NCI-H524 treated with DMSO at 0.1 percent for 48 hours (cell line): ENCODE measurements around the gene MAK.
A peak's percentile ranks its signal among the peaks of the same experiment; 100 is the strongest.
"Not testable (repeated sequence)": the region's sequence is repeated elsewhere in the genome, so short reads cannot be mapped to it uniquely, and the experiment has no call there.

Experiments used
- DNase-seq: peaks from one replicate; lab custom pipeline; 2025; lab: John Stamatoyannopoulos, UW

The MAK gene

GRCh38 chr6:10722820-10723566 is 115.3 kb downstream of the MAK start, which contains the start of gene TMEM14C:
Gene TMEM14C, plus strand, starts transcription at chr6:10723070. Its CDS starts 1,544 bp downstream, at chr6:10724614.
- DNase-seq: peak; percentile 74

- no peak for DNase-seq
Measured at GRCh38 chr6:10722570-10722819, 115.8 kb downstream of the MAK start.

GRCh38 chr6:10721850-10722569 is 116.3 kb downstream of the MAK start:
- DNase-seq: no peak

GRCh38 chr6:10720960-10721849 is 117.1 kb downstream of the MAK start:
- DNase-seq: not testable (repeated sequence)

- DNase-seq: no peak
Measured at GRCh38 chr6:10720265-10720959, 117.9 kb downstream of the MAK start.

- no peak for DNase-seq
Measured at GRCh38 chr6:10719964-10720264, 118.4 kb downstream of the MAK start.

GRCh38 chr6:10719296-10719963 is 118.9 kb downstream of the MAK start:
- no peak for DNase-seq

GRCh38 chr6:10713962-10714361 is 124.4 kb downstream of the MAK start:
- no peak for DNase-seq
